ENCODE measurements around the gene KRTAP10-8.
"Not testable (repeated sequence)": the region's sequence is repeated elsewhere in the genome, so short reads cannot be mapped to it uniquely, and the experiment has no call there.

KRTAP10-8 gene

DNA sequence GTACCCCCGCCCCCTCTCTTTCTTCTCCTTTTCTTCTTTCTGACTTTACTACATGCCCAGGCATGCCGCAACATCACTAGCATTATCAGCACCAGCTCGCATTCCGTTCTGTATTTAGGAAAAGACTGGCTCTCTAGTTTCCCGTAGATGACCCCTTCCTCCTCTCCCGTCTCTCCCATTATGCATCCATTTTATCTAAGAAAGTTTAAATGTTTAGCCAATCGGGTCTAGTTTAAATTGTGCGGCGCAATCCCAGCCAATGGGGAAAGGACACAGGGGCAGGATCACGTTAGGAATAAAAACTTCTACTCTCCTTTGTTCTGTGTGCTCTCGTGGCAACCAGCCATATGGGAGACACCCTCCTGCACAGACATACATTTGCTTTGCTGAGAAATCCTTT, 13.8 kb upstream of the KRTAP10-8 start:
- Histone ChIP-seq H3K9me3 (ENCODE audit: low read length) (peaks cover 2% of the 10 kb centered on the region), H2AFZ (ENCODE audit: low read depth, low read length) (no peak overlapping the region), H3K4me3 (ENCODE audit: low read length) (no peak overlapping the region), H3K27me3 (ENCODE audit: insufficient read depth, low read length) (no peaks in the 10 kb centered on the region), H3K36me3 (ENCODE audit: insufficient read depth, low read length) (no peaks in the 10 kb centered on the region), H3K4me1 (ENCODE audit: insufficient read depth, low read length) (no peaks in the 10 kb centered on the region)

DNA sequence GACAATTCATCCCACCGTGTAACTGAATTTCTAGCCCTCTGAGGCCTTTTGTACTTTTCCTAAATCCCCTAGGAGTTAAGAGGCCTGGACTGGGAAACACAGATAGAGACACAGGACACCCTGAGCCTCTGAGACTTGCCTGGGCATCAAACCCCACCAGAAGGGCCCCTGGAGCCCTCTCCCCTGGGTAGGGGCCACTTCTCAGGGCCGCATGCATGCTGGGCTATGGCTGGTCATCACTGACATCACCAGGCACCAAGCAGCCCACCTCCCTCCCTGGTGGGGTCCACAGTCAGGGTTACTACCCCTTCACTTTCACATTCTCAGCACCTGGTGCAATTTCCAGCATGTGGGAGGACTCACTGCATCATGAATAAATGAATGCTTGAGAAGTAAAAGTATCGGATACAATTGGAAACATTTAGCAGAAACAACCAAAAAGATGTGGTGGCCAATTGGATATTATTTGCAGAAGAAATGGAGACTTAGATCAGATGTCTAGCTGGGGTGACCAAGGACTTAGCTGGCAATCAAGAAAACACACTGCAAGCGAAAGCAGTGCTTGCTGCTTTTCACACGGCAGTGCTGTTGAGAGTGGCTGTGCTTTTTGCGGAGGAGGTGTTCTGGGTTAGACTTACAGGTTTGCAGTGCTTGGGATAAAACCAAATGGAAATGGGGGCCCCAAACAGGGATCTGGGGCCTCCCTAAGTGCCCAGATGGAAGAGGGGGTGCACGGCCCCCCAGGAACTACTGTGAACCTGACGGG, 12.4 kb upstream of the KRTAP10-8 start:
- no peaks in the 10 kb centered on the region for H3K36me3 ChIP-seq (ENCODE audit: insufficient read depth, low read length)
- H3K9me3 ChIP-seq (ENCODE audit: low read length): peaks cover 6% of the 10 kb centered on the region
- no peaks in the 10 kb centered on the region for H3K27me3 ChIP-seq (ENCODE audit: insufficient read depth, low read length)
- H3K4me3 ChIP-seq (ENCODE audit: low read length): no peak overlapping the region
- no peak overlapping the region for H2AFZ ChIP-seq (ENCODE audit: low read depth, low read length)
- no peaks in the 10 kb centered on the region for H3K4me1 ChIP-seq (ENCODE audit: insufficient read depth, low read length)

DNA sequence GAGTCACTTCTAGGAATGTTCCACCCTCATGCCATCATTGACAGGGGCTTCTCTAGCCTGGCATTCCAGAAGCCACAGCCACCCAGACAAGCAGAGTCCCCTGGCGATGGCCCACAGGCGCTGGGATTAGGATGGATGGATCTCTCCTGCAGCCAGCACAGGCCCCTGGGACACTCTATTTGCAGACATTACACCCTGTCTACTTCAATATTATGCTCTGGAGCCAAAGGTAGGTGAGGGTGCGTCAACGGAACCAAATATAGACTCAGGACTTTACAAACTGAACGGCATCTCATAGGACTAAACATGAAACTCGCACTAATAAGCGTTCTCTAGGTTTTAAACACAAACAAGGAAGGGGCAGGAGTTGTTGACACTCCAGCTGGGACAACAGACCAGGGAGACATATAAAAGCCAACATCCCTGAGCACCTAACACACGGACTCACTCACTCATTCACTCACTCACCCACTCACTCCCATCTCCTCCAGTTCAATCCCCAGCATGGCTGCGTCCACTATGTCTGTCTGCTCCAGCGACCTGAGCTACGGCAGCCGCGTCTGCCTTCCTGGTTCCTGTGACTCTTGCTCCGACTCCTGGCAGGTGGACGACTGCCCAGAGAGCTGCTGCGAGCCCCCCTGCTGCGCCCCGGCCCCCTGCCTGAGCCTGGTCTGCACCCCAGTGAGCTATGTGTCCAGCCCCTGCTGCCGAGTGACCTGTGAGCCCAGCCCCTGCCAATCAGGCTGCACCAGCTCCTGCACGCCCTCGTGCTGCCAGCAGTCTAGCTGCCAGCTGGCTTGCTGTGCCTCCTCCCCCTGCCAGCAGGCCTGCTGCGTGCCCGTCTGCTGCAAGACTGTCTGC, 11.5 kb upstream of the KRTAP10-8 start, which contains the start of gene KRTAP10-7:
KRTAP10-7 (plus strand) TSS at position 480 of the 861 bp plus-strand sequence; CDS start at position 505, 25 bp downstream.
- not testable (repeated sequence) for H3K4me3 ChIP-seq (ENCODE audit: low read length); H3K9me3 ChIP-seq (ENCODE audit: low read length); H3K4me1 ChIP-seq (ENCODE audit: insufficient read depth, low read length); H3K27me3 ChIP-seq (ENCODE audit: insufficient read depth, low read length); H3K36me3 ChIP-seq (ENCODE audit: insufficient read depth, low read length); H2AFZ ChIP-seq (ENCODE audit: low read depth, low read length)

DNA sequence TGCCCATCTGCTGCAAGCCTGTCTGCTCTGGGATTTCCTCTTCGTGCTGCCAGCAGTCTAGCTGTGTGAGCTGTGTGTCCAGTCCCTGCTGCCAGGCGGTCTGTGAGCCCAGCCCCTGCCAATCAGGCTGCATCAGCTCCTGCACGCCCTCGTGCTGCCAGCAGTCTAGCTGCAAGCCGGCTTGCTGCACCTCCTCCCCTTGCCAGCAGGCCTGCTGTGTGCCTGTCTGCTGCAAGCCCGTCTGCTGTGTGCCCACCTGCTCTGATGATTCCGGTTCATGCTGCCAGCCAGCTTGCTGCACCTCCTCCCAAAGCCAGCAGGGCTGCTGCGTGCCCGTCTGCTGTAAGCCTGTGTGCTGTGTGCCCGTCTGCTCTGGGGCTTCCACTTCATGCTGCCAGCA, 10.8 kb upstream of the KRTAP10-8 start:
- not testable (repeated sequence) for H2AFZ ChIP-seq (ENCODE audit: low read depth, low read length); H3K4me3 ChIP-seq (ENCODE audit: low read length); H3K9me3 ChIP-seq (ENCODE audit: low read length); H3K27me3 ChIP-seq (ENCODE audit: insufficient read depth, low read length); H3K4me1 ChIP-seq (ENCODE audit: insufficient read depth, low read length); H3K36me3 ChIP-seq (ENCODE audit: insufficient read depth, low read length)

- Histone ChIP-seq H3K36me3 (ENCODE audit: insufficient read depth, low read length) (no peaks in the 10 kb centered on the region), H2AFZ (ENCODE audit: low read depth, low read length) (no peak overlapping the region), H3K27me3 (ENCODE audit: insufficient read depth, low read length) (no peaks in the 10 kb centered on the region), H3K9me3 (ENCODE audit: low read length) (peaks cover 6% of the 10 kb centered on the region), H3K4me3 (ENCODE audit: low read length) (no peak overlapping the region), H3K4me1 (ENCODE audit: insufficient read depth, low read length) (no peaks in the 10 kb centered on the region)
Measured at GRCh38 chr21:44601596-44602462, 10.1 kb upstream of the KRTAP10-8 start.

- peaks cover 6% of the 10 kb centered on the region for H3K9me3 ChIP-seq (ENCODE audit: low read length)
- H3K36me3 ChIP-seq (ENCODE audit: insufficient read depth, low read length): no peaks in the 10 kb centered on the region
- no peak overlapping the region for H2AFZ ChIP-seq (ENCODE audit: low read depth, low read length)
- H3K4me3 ChIP-seq (ENCODE audit: low read length): no peak overlapping the region
- H3K4me1 ChIP-seq (ENCODE audit: insufficient read depth, low read length): no peaks in the 10 kb centered on the region
- H3K27me3 ChIP-seq (ENCODE audit: insufficient read depth, low read length): no peaks in the 10 kb centered on the region
Measured at GRCh38 chr21:44602463-44602850, 9.4 kb upstream of the KRTAP10-8 start.

GRCh38 chr21:44603109-44603875, 8.6 kb upstream of the KRTAP10-8 start:
- peaks cover 4% of the 10 kb centered on the region for H3K9me3 ChIP-seq (ENCODE audit: low read length)
- H3K27me3 ChIP-seq (ENCODE audit: insufficient read depth, low read length): no peaks in the 10 kb centered on the region
- H2AFZ ChIP-seq (ENCODE audit: low read depth, low read length): no peak overlapping the region
- H3K36me3 ChIP-seq (ENCODE audit: insufficient read depth, low read length): no peaks in the 10 kb centered on the region
- H3K4me1 ChIP-seq (ENCODE audit: insufficient read depth, low read length): no peaks in the 10 kb centered on the region
- H3K4me3 ChIP-seq (ENCODE audit: low read length): no peak overlapping the region

DNA sequence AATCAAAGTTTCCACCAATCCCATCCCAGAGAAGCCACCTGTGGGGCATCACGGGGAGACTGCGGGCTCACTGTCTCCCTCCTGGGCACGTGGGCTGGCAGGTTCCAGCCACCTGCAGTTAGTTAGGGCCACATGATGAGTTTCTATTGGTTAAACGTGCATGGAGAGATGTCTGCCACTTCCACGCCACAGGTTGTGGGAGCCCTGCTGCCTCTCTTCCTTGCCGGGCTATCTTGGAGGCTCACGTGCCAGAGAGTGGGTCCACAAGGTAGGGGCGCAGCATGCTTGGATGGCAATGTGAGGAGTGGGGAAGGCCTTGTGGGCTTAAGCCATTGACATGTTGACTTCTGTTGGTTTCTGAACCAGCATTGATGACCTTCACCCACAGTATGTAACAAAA, 8.0 kb upstream of the KRTAP10-8 start:
- H3K4me3 ChIP-seq (ENCODE audit: low read length): no peak overlapping the region
- no peaks in the 10 kb centered on the region for H3K4me1 ChIP-seq (ENCODE audit: insufficient read depth, low read length)
- no peak overlapping the region for H2AFZ ChIP-seq (ENCODE audit: low read depth, low read length)
- no peaks in the 10 kb centered on the region for H3K27me3 ChIP-seq (ENCODE audit: insufficient read depth, low read length)
- H3K36me3 ChIP-seq (ENCODE audit: insufficient read depth, low read length): no peaks in the 10 kb centered on the region
- peaks cover 4% of the 10 kb centered on the region for H3K9me3 ChIP-seq (ENCODE audit: low read length)

GRCh38 chr21:44606495-44606894, 5.4 kb upstream of the KRTAP10-8 start:
- no peaks in the 10 kb centered on the region for H3K27me3 ChIP-seq (ENCODE audit: insufficient read depth, low read length)
- no peak overlapping the region for H2AFZ ChIP-seq (ENCODE audit: low read depth, low read length)

GRCh38 chr21:44609193-44609592, 2.7 kb upstream of the KRTAP10-8 start:
- no peak overlapping the region for H3K4me3 ChIP-seq (ENCODE audit: low read length)
- H3K36me3 ChIP-seq (ENCODE audit: insufficient read depth, low read length): no peaks in the 10 kb centered on the region
- no peak overlapping the region for H2AFZ ChIP-seq (ENCODE audit: low read depth, low read length)
- peaks cover 3% of the 10 kb centered on the region for H3K9me3 ChIP-seq (ENCODE audit: low read length)
- no peaks in the 10 kb centered on the region for H3K27me3 ChIP-seq (ENCODE audit: insufficient read depth, low read length)
- H3K4me1 ChIP-seq (ENCODE audit: insufficient read depth, low read length): no peaks in the 10 kb centered on the region

More at GRCh38 chr21:44606495-44606894, 5.4 kb upstream of the KRTAP10-8 start:
- no peaks in the 10 kb centered on the region for H3K36me3 ChIP-seq (ENCODE audit: insufficient read depth, low read length)
- H3K9me3 ChIP-seq (ENCODE audit: low read length): peaks cover 4% of the 10 kb centered on the region
- H3K4me3 ChIP-seq (ENCODE audit: low read length): no peak overlapping the region
- H3K4me1 ChIP-seq (ENCODE audit: insufficient read depth, low read length): no peaks in the 10 kb centered on the region

GRCh38 chr21:44610157-44610843, 1.6 kb upstream of the KRTAP10-8 start:
- H3K4me3 ChIP-seq (ENCODE audit: low read length); H3K27me3 ChIP-seq (ENCODE audit: insufficient read depth, low read length); H3K36me3 ChIP-seq (ENCODE audit: insufficient read depth, low read length); H3K4me1 ChIP-seq (ENCODE audit: insufficient read depth, low read length); H2AFZ ChIP-seq (ENCODE audit: low read depth, low read length); H3K9me3 ChIP-seq (ENCODE audit: low read length): not testable (repeated sequence)

GRCh38 chr21:44611551-44611950, 328 bp upstream of the KRTAP10-8 start:
- Histone ChIP-seq H3K9me3 (ENCODE audit: low read length) (peaks cover 3% of the 10 kb centered on the region), H3K4me3 (ENCODE audit: low read length) (no peak overlapping the region), H2AFZ (ENCODE audit: low read depth, low read length) (no peak overlapping the region), H3K4me1 (ENCODE audit: insufficient read depth, low read length) (no peaks in the 10 kb centered on the region), H3K27me3 (ENCODE audit: insufficient read depth, low read length) (no peaks in the 10 kb centered on the region), H3K36me3 (ENCODE audit: insufficient read depth, low read length) (no peaks in the 10 kb centered on the region)

All from neuron (in vitro differentiated cells).